GM19397 (cell line): ENCODE measurements around the gene UGT1A1.

Experiments used
- ATAC-seq: cut with Tn5 transposase; IDR thresholded peaks from one replicate; pipeline ENCODE4 v1.9.1; 2021; ENCODE audit warnings: mild to moderate bottlenecking, moderate library complexity; ENCODE audit not compliant: unreplicated experiment

UGT1A1 gene

GRCh38 chr2:233794128-233794658 is 34.1 kb downstream of the UGT1A1 start:
- no peak for ATAC-seq

- no peak for ATAC-seq
Measured at GRCh38 chr2:233795735-233796171, 35.7 kb downstream of the UGT1A1 start.

GRCh38 chr2:233796254-233796653 is 36.2 kb downstream of the UGT1A1 start:
- ATAC-seq: no peak

- ATAC-seq: no peak
Measured at GRCh38 chr2:233798335-233799086, 38.4 kb downstream of the UGT1A1 start.

GRCh38 chr2:233799087-233799665 is 39.1 kb downstream of the UGT1A1 start:
- ATAC-seq: no peak

GRCh38 chr2:233799716-233800115 is 39.6 kb downstream of the UGT1A1 start:
- ATAC-seq: no peak

GRCh38 chr2:233800208-233800607 is 40.1 kb downstream of the UGT1A1 start:
- ATAC-seq: no peak

- no peak for ATAC-seq
Measured at GRCh38 chr2:233801357-233802131, 41.5 kb downstream of the UGT1A1 start.

- no peak for ATAC-seq
Measured at GRCh38 chr2:233802132-233802815, 42.2 kb downstream of the UGT1A1 start.

- ATAC-seq: no peak
Measured at GRCh38 chr2:233803292-233803911, 43.3 kb downstream of the UGT1A1 start.

- no peak for ATAC-seq
Measured at GRCh38 chr2:233803994-233804393, 43.9 kb downstream of the UGT1A1 start.

- no peak for ATAC-seq
Measured at GRCh38 chr2:233807215-233807865, 47.3 kb downstream of the UGT1A1 start.

- ATAC-seq: no peak
Measured at GRCh38 chr2:233807966-233808935, 48.2 kb downstream of the UGT1A1 start.

- no peak for ATAC-seq
Measured at GRCh38 chr2:233810385-233810784, 50.3 kb downstream of the UGT1A1 start.

GRCh38 chr2:233811087-233811486 is 51.0 kb downstream of the UGT1A1 start:
- ATAC-seq: no peak

- no peak for ATAC-seq
Measured at GRCh38 chr2:233811732-233812131, 51.7 kb downstream of the UGT1A1 start.

- ATAC-seq: no peak
Measured at GRCh38 chr2:233813236-233814055, 53.4 kb downstream of the UGT1A1 start.
